SKM-1 treated with dmso at 0.1 percent for 144 hours (cell line): Measurements from ENCODE around the gene SLMAP.

Experiments
- DNase-seq: peaks from one replicate; lab custom pipeline; 2025; ENCODE audit not compliant: unreplicated experiment; lab: John Stamatoyannopoulos, UW

The SLMAP gene

GRCh38 chr3:57755741-57756527 is at the start of gene SLMAP:
SLMAP (plus strand) TSS chr3:57756309; CDS start chr3:57757652, 1,343 bp downstream.
- peak; percentile 98 for DNase-seq

- DNase-seq, result no peak
Observed at GRCh38 chr3:57706462-57706861, 49.6 kb upstream of the SLMAP start.

- no peak for DNase-seq
Observed at GRCh38 chr3:57709031-57709430, 47.1 kb upstream of the SLMAP start.

GRCh38 chr3:57709559-57709958 is 46.5 kb upstream of the SLMAP start:
- DNase-seq, result no peak

GRCh38 chr3:57715686-57716085 is 40.4 kb upstream of the SLMAP start:
- DNase-seq, result no peak

- no peak for DNase-seq
Observed at GRCh38 chr3:57717205-57717868, 38.8 kb upstream of the SLMAP start.

GRCh38 chr3:57718118-57718517 is 38.0 kb upstream of the SLMAP start:
- DNase-seq, result no peak

GRCh38 chr3:57726397-57726796 is 29.7 kb upstream of the SLMAP start:
- no peak for DNase-seq

GRCh38 chr3:57727106-57727505 is 29.0 kb upstream of the SLMAP start:
- DNase-seq, result no peak

GRCh38 chr3:57729334-57730045 is 26.6 kb upstream of the SLMAP start:
- DNase-seq, result peak; percentile 60

GRCh38 chr3:57730682-57731081 is 25.4 kb upstream of the SLMAP start:
- DNase-seq, result no peak

- no peak for DNase-seq
Observed at GRCh38 chr3:57731311-57731710, 24.8 kb upstream of the SLMAP start.

- DNase-seq, result no peak
Observed at GRCh38 chr3:57733790-57734189, 22.3 kb upstream of the SLMAP start.

- DNase-seq, result no peak
Observed at GRCh38 chr3:57735405-57735804, 20.7 kb upstream of the SLMAP start.

GRCh38 chr3:57737840-57738239 is 18.3 kb upstream of the SLMAP start:
- DNase-seq, result no peak

GRCh38 chr3:57738391-57738790 is 17.7 kb upstream of the SLMAP start:
- no peak for DNase-seq

GRCh38 chr3:57740027-57740426 is 16.1 kb upstream of the SLMAP start:
- no peak for DNase-seq

- no peak for DNase-seq
Observed at GRCh38 chr3:57743496-57743895, 12.6 kb upstream of the SLMAP start.

GRCh38 chr3:57745101-57745500 is 11.0 kb upstream of the SLMAP start:
- no peak for DNase-seq

GRCh38 chr3:57746156-57747010 is 9.7 kb upstream of the SLMAP start:
- DNase-seq, result no peak

GRCh38 chr3:57749542-57749941 is 6.6 kb upstream of the SLMAP start:
- DNase-seq, result no peak
